SU-DHL-6 (cell line): ENCODE results near the gene MUC13.
A peak's percentile ranks its signal among the peaks of the same experiment; 100 is the strongest.

Source experiments
- H2AFZ ChIP-seq: fragments of 200-600 bp; sonication (generic); 2 replicates; pipeline ENCODE4 v1.6.1; 2014; ENCODE audit warnings: low read depth, mild to moderate bottlenecking, moderate library complexity, mixed read lengths, antibody characterized with exemption, low read length; ENCODE audit not compliant: severe bottlenecking
- H3F3A ChIP-seq: fragments of 200-600 bp; shearing (Covaris generic); 2 replicates; pipeline ENCODE4 v1.6.0; 2016; ENCODE audit warnings: antibody characterized with exemption, mild to moderate bottlenecking; ENCODE audit not compliant: insufficient read depth
- H3K27ac ChIP-seq: fragments of 200-600 bp; sonication (generic); 2 replicates; pipeline ENCODE4 v1.5.1; 2016; ENCODE audit warnings: low read depth, mild to moderate bottlenecking, low read length, moderate library complexity, mixed read lengths
- H3K27me3 ChIP-seq: fragments of 200-600 bp; sonication (generic), shearing (Covaris generic); 2 replicates; pipeline ENCODE4 v1.6.0; 2014; ENCODE audit warnings: mild to moderate bottlenecking, low read length
- H3K36me3 ChIP-seq: fragments of 200-600 bp; sonication (generic); 2 replicates; pipeline ENCODE4 v1.6.1; 2014; ENCODE audit warnings: mild to moderate bottlenecking, low read length, mixed read lengths
- H3K4me2 ChIP-seq: fragments of 300-600, 200-600 bp; shearing (Covaris generic), sonication (generic); 2 replicates; pipeline ENCODE4 v1.6.0; 2014; ENCODE audit warnings: low read length, low read depth, mild to moderate bottlenecking; ENCODE audit not compliant: poor library complexity, severe bottlenecking
- H3K4me3 ChIP-seq: fragments of 200-600 bp; sonication (generic); 2 replicates; pipeline ENCODE4 v1.5.1; 2014; ENCODE audit warnings: antibody characterized with exemption, low read length, mild to moderate bottlenecking, mixed read lengths; ENCODE audit not compliant: insufficient read depth, poor library complexity, severe bottlenecking
- H3K79me2 ChIP-seq: fragments of 200-600 bp; sonication (generic); 2 replicates; pipeline ENCODE4 v1.6.1; 2014; ENCODE audit warnings: mild to moderate bottlenecking, low read length, moderate library complexity; ENCODE audit not compliant: insufficient read depth
- H3K9ac ChIP-seq: fragments of 200-600 bp; sonication (generic); 2 replicates; pipeline ENCODE4 v1.7.0; 2014; ENCODE audit warnings: mild to moderate bottlenecking, low read length
- H3K9me2 ChIP-seq: fragments of 200-600 bp; sonication (generic); replicated peaks from 2 replicates; pipeline ENCODE4 v1.6.1; 2014; ENCODE audit warnings: low read length; ENCODE audit not compliant: insufficient read depth
- H3K9me3 ChIP-seq: fragments of 200-600 bp; sonication (generic); 2 replicates; pipeline ENCODE4 v1.6.1; 2014; ENCODE audit warnings: low read length, mixed read lengths; ENCODE audit not compliant: insufficient read depth
- H4K20me1 ChIP-seq: fragments of 200-600 bp; sonication (generic); 2 replicates; pipeline ENCODE4 v1.6.1; 2014; ENCODE audit warnings: low read depth, mild to moderate bottlenecking, antibody characterized with exemption, low read length, moderate library complexity, mixed read lengths
- CTCF ChIP-seq: fragments of 200-600 bp; sonication (generic); IDR thresholded peaks from one replicate; pipeline ENCODE4 v1.5.1; 2017; ENCODE audit warnings: antibody characterized with exemption, mild to moderate bottlenecking, low read length, moderate library complexity; ENCODE audit not compliant: insufficient read depth, poor library complexity, severe bottlenecking
- EZH2phosphoT487 ChIP-seq: fragments of 200-600 bp; sonication (generic), shearing (Covaris generic); conservative IDR thresholded peaks from 2 replicates; pipeline ENCODE4 v1.6.1; 2018; ENCODE audit warnings: mild to moderate bottlenecking, antibody characterized with exemption, low read length, moderate library complexity, mixed read lengths

The MUC13 gene

DNA sequence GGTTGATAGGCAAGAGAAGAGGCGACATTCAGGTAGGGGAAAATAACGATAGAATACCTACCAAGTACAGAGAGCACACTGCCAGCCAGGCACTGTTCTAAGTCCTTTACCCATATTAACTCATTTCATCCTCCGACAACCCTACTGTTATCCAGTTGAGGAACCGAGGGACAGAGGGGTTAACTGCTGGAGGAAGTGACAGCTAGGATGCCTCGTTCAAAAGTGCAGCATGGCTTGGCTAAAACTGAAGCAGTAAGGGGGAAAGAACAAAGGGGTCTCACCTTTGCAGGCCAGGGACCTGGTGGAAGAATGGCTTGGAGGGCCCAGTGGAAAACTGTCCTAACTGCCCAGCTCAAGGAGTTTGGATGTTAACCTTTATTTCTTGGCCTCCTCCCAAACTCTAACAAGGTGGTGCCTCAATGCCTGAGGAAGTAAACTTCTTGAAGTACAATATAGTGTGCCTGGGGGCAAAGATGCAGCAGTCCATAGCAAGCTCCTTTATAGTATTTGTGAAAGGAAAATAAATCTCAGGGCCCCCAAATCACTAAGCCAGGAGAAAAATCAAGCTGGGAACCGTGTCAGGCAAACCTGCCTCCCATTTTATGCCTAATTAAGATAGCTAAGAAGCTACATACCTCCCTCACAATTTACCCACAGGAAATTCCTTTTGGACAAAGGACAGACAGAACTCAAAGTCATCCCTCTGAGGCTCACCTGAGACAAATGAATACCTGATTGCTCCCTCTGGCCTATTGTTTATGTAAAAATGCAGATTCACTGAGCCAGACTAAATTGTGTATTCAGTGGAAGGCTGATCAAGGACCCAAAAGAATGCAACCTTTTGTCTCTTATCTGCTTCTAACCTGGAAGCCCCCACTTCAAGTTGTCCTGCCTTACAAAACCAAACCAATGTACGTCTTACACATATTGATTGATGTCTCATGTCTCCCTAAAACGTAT is 45.8 kb downstream of the MUC13 start:
- Histone ChIP-seq H2AFZ (no peak overlapping the region), H3K9ac (no peak overlapping the region), H3K36me3 (no peaks in the 10 kb centered on the region), H3K9me2 (no peaks in the 10 kb centered on the region), H3K27ac (no peak overlapping the region), H3K79me2 (no peaks in the 10 kb centered on the region), H3K9me3 (no peaks in the 10 kb centered on the region), H3F3A (no peaks in the 10 kb centered on the region), H3K27me3 (0 out of 2 replicates have a peak, but pooled peaks cover 3% of the 10 kb centered on the region), H4K20me1 (no peaks in the 10 kb centered on the region), H3K4me2 (no peak overlapping the region), H3K4me3 (no peak overlapping the region)
- TF ChIP-seq CTCF (no peak), EZH2phosphoT487 (no peak)

DNA sequence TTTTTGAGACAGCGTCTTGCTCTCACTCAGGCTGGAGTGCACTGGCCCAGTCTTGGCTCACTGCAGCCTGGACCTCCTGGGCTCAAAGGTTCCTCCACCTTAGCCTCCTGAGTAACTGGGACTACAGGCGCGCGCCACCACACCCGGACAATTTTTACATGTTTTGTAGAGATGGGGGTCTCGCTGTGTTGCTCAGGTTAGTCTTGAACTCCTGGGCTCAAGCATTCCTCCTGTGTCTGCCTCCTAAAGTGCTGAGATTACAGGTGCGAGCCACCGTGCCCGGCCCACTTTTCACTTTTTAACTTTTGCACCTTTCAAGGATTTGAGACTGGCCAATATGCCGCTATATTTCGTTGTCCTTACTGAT is 46.6 kb downstream of the MUC13 start:
- H3F3A ChIP-seq, result no peaks in the 10 kb centered on the region
- 0 out of 2 replicates have a peak, but pooled peaks cover 3% of the 10 kb centered on the region for H3K27me3 ChIP-seq
- no peaks in the 10 kb centered on the region for H3K9me3 ChIP-seq
- TF ChIP-seq EZH2phosphoT487 (no peak), CTCF (no peak)
- H3K4me3 ChIP-seq, result no peak overlapping the region
- H3K9me2 ChIP-seq, result no peaks in the 10 kb centered on the region
- no peak overlapping the region for H2AFZ ChIP-seq
- no peaks in the 10 kb centered on the region for H3K79me2 ChIP-seq
- no peaks in the 10 kb centered on the region for H4K20me1 ChIP-seq
- no peak overlapping the region for H3K27ac ChIP-seq
- H3K4me2 ChIP-seq, result no peak overlapping the region
- no peaks in the 10 kb centered on the region for H3K36me3 ChIP-seq
- no peak overlapping the region for H3K9ac ChIP-seq

DNA sequence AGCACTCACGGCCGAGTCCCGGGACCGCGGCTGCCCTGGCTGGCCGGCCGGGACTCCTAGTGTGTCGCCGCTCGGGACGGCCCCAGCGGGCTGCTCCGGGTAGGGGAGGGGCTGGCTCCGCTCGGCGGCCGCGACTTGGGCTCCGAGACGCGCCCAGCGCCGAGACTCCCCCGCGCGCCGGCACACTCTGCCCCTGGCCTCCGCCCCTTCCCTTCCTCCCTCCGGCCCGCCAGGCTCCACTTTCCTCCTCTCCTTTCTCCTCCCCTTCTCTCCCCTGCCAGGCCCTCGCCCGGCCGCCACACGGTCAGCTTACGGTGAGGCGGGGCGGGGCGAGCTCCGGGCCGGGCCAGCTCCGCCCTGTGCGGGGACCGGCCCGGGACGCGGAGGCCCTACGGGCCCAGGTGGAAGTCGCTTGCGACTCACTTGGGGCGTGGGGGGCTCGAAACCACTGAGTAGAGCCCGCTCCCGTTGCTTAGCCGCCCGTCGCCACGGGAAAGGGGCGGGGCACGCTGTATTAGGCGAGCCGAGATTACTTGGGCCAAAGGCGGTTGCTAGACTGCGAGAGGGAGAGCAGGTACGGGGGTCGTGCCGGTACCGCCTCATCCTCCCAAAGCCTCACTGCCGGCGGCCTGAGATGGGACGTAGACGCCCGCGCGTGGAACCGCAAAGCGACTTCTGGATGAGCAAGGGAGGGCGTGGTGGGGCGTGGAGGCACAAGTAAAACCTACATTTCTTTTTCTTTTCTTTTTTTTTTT is 47.2 kb downstream of the MUC13 start, which contains the start of gene ITGB5:
TSS of gene ITGB5 (minus strand) at position 189 of the 755 bp plus-strand sequence. CDS start 365 bp downstream, outside the sequence.
- 0 out of 2 replicates have a peak, but pooled peaks cover 3% of the 10 kb centered on the region for H3K27me3 ChIP-seq
- TF ChIP-seq CTCF (no peak), EZH2phosphoT487 (no peak)
- H3K79me2 ChIP-seq, result no peaks in the 10 kb centered on the region
- no peak within 1 kb of the TSS; the same call in 1 of the 2 replicates for H3K9ac ChIP-seq
- H3F3A ChIP-seq, result no peaks in the 10 kb centered on the region
- H2AFZ ChIP-seq, result peak within 1 kb of the TSS; percentile 68
- H3K4me2 ChIP-seq, result peak within 1 kb of the TSS; percentile 61
- H4K20me1 ChIP-seq, result no peaks in the 10 kb centered on the region
- no peak within 1 kb of the TSS for H3K27ac ChIP-seq
- no peaks in the 10 kb centered on the region for H3K9me3 ChIP-seq
- no peaks in the 10 kb centered on the region for H3K36me3 ChIP-seq
- no peaks in the 10 kb centered on the region for H3K9me2 ChIP-seq
- H3K4me3 ChIP-seq, result peak within 1 kb of the TSS; percentile 43
